CD14-positive monocyte (primary cell): ENCODE data around the gene PRELP. TPM values are rescaled to one million over a fixed set of nuclear protein-coding genes. Genes with fewer than 3 reads are reported as not detected.

Experiments used
- DNase-seq, 3 donors: peaks; one replicate each; pipeline ENCODE4 v3.0.0-alpha.2; 2011 to 2022
- H2AFZ ChIP-seq: 2 replicates; pipeline ENCODE4 v1.6.0; 2012; ENCODE audit warnings: mild to moderate bottlenecking, low read depth, low read length, inconsistent platforms; ENCODE audit not compliant: insufficient read depth, poor library complexity, severe bottlenecking
- H3K27ac ChIP-seq, 2 donors: 1 replicate in 1 of 2; 2 replicates in 1 of 2; pipeline ENCODE4 v1.5.1; 2012 to 2013; ENCODE audit warnings: low read length in 2 of 2, control low read depth in 1 of 2, inconsistent platforms in 1 of 2, low read depth in 1 of 2, mild to moderate bottlenecking in 1 of 2
- H3K27me3 ChIP-seq, 2 donors: one replicate each; pipeline versions ENCODE4 v1.6.0 to v1.6.1; 2011 to 2013; ENCODE audit warnings: low read length in 2 of 2; ENCODE audit not compliant: control insufficient read depth in 2 of 2, insufficient read depth in 2 of 2
- H3K36me3 ChIP-seq, 2 donors: replicated peaks in 1 of 2; 1 replicate in 1 of 2; 2 replicates in 1 of 2; pipeline versions ENCODE4 v1.5.1 to v1.6.1; 2012 to 2013; ENCODE audit warnings: low read length in 2 of 2, control low read depth in 1 of 2, inconsistent platforms in 1 of 2, mild to moderate bottlenecking in 1 of 2; ENCODE audit not compliant: insufficient read depth in 2 of 2, control insufficient read depth in 1 of 2
- H3K4me1 ChIP-seq, 2 donors: 1 replicate in 1 of 2; 2 replicates in 1 of 2; pipeline versions ENCODE4 v1.5.1 to v1.6.1; 2012 to 2013; ENCODE audit warnings: low read length in 2 of 2, control low read depth in 1 of 2, inconsistent platforms in 1 of 2, mild to moderate bottlenecking in 1 of 2, moderate library complexity in 1 of 2; ENCODE audit not compliant: insufficient read depth in 2 of 2, control insufficient read depth in 1 of 2
- H3K4me2 ChIP-seq: replicated peaks from 2 replicates; pipeline ENCODE3; 2012; ENCODE audit warnings: low read length, moderate library complexity, mild to moderate bottlenecking; ENCODE audit not compliant: poor library complexity, severe bottlenecking; ENCODE audit errors: extremely low read depth
- H3K4me3 ChIP-seq, 3 experiments: fragments of 200-600 bp in 1 of 3; sonication (generic) in 1 of 3; replicated peaks in 1 of 3; 1 replicate in 2 of 3; 2 replicates in 1 of 3; pipeline ENCODE4 v1.5.1; 2011 to 2013; ENCODE audit warnings: low read length in 3 of 3, mild to moderate bottlenecking in 3 of 3, control low read depth in 2 of 3, low read depth in 2 of 3, inconsistent platforms in 1 of 3, moderate library complexity in 1 of 3
- H3K79me2 ChIP-seq: 2 replicates; pipeline ENCODE4 v1.6.0; 2012; ENCODE audit warnings: mild to moderate bottlenecking, control low read depth, inconsistent platforms, low read length, moderate library complexity; ENCODE audit not compliant: insufficient read depth
- H3K9ac ChIP-seq: 2 replicates; pipeline ENCODE4 v1.6.0; 2017; ENCODE audit warnings: low read length, mild to moderate bottlenecking; ENCODE audit not compliant: insufficient read depth, poor library complexity, severe bottlenecking
- H3K9me3 ChIP-seq, 2 donors: replicated peaks in 1 of 2; 1 replicate in 1 of 2; 2 replicates in 1 of 2; pipeline versions ENCODE4 v1.5.1 to v1.6.1; 2012 to 2013; ENCODE audit warnings: low read length in 2 of 2, control low read depth in 1 of 2; ENCODE audit not compliant: control insufficient read depth in 1 of 2, insufficient read depth in 1 of 2
- H4K20me1 ChIP-seq: 2 replicates; pipeline ENCODE4 v1.6.0; 2012; ENCODE audit warnings: mild to moderate bottlenecking, low read length, control low read depth, moderate library complexity; ENCODE audit not compliant: insufficient read depth
- H3K27ac Mint-ChIP-seq, 7 donors: one replicate each; pipeline ENCODE4 v1.8.0; 2020; ENCODE audit warnings: mild to moderate bottlenecking in 7 of 7, mixed read lengths in 7 of 7, moderate library complexity in 6 of 7, inconsistent platforms in 2 of 7
- H3K27me3 Mint-ChIP-seq, 3 donors: one replicate each; pipeline ENCODE4 v1.8.0; 2021 to 2022; ENCODE audit warnings: low read depth in 3 of 3, mild to moderate bottlenecking in 3 of 3, mixed read lengths in 3 of 3, moderate library complexity in 3 of 3, inconsistent platforms in 1 of 3
- H3K36me3 Mint-ChIP-seq, 2 donors: one replicate each; pipeline ENCODE4 v1.8.0; 2020; ENCODE audit warnings: mixed read lengths in 2 of 2, inconsistent platforms in 1 of 2, mild to moderate bottlenecking in 1 of 2
- H3K4me1 Mint-ChIP-seq: one replicate; pipeline ENCODE4 v1.8.0; 2020; ENCODE audit warnings: mild to moderate bottlenecking, mixed read lengths
- H3K4me3 Mint-ChIP-seq, 2 donors: one replicate each; pipeline ENCODE4 v1.8.0; 2020; ENCODE audit warnings: mild to moderate bottlenecking in 2 of 2, mixed read lengths in 2 of 2, moderate library complexity in 1 of 2
- H3K9me3 Mint-ChIP-seq, 7 donors: one replicate each; pipeline ENCODE4 v1.8.0; 2020 to 2022; ENCODE audit warnings: mixed read lengths in 7 of 7, mild to moderate bottlenecking in 6 of 7, moderate library complexity in 6 of 7, inconsistent platforms in 2 of 7
- CTCF ChIP-seq: fragments of 200-600 bp; IDR thresholded peaks from one replicate; pipeline ENCODE4 v1.8.0; 2022; ENCODE audit warnings: antibody characterized with exemption, mild to moderate bottlenecking
- WGBS: methylation state at CpG from one replicate; pipeline ENCODE4 v1.1.5; 2013; ENCODE audit warnings: missing lambda C conversion rate; ENCODE audit not compliant: insufficient coverage; 5-methylcytosine and 5-hydroxymethylcytosine counted together
- intact Hi-C, 2 donors: fragments of 100-400 bp; cut with micrococcal nuclease; formaldehyde crosslinking; loops; one replicate each; pipeline versions ENCODE4 v1.15.0 to v1.15.1; 2023
- polyA plus RNA-seq, 3 donors: library from polyadenylated mRNA; depleted of rRNA in 1 of 3; unstranded in 2 of 3; stranded (reverse) in 1 of 3; fragments of 300-500 nt in 2 of 3; fragments of >200 nt in 1 of 3; fragmentation: Illumina TruSeq in 2 of 3; gene quantifications; 1 replicate in 2 of 3; 2 replicates in 1 of 3; pipeline ENCODE4 v1.2.3, GENCODE V29; 2012 to 2021

The PRELP gene
- polyA plus RNA-seq, 3 donors, result not detected

GRCh38 chr1:203536980-203537455 is 61.4 kb downstream of the PRELP start:
- H3K79me2 ChIP-seq, result no peaks in the 10 kb centered on the region
- intact Hi-C loops, result no loop called here
- H3K36me3 ChIP-seq, result no peaks in the 10 kb centered on the region
- no peak overlapping the region for H3K4me3 ChIP-seq
- 54% methylated on average over 2 of the region's 3 CpGs for WGBS
- Mint-ChIP-seq H3K4me1 (peaks cover 8% of the 10 kb centered on the region), H3K27me3 (peaks cover 0 to 3% (median 2%) of the 10 kb centered on the region in 3 donors), H3K9me3 (no peaks in the 10 kb centered on the region), H3K4me3 (no peak overlapping the region), H3K27ac (peak overlapping the region in 2 of 7 donors; percentile 9 to 66), H3K36me3 (no peaks in the 10 kb centered on the region)
- no peak overlapping the region for H2AFZ ChIP-seq
- H3K27me3 ChIP-seq, result no peaks in the 10 kb centered on the region
- H3K9ac ChIP-seq, result no peak overlapping the region
- peaks cover 2 to 5% of the 10 kb centered on the region in 2 donors for H3K4me1 ChIP-seq
- H3K9me3 ChIP-seq, result no peaks in the 10 kb centered on the region
- no peaks in the 10 kb centered on the region for H4K20me1 ChIP-seq
- TF ChIP-seq CTCF, result no peak
- no peak for DNase-seq
- no peak overlapping the region for H3K4me2 ChIP-seq
- no peak overlapping the region for H3K27ac ChIP-seq

- DNase-seq, result no peak
- no peak for TF ChIP-seq CTCF
- no peak overlapping the region for H3K4me2 ChIP-seq
- no peaks in the 10 kb centered on the region for H4K20me1 ChIP-seq
- H3K27ac ChIP-seq, result no peak overlapping the region
- H2AFZ ChIP-seq, result no peak overlapping the region
- H3K4me3 ChIP-seq, result no peak overlapping the region
- H3K4me1 Mint-ChIP-seq, result peaks cover 8% of the 10 kb centered on the region
- H3K4me1 ChIP-seq, result peaks cover 2 to 5% of the 10 kb centered on the region in 2 donors
- no peaks in the 10 kb centered on the region for H3K27me3 ChIP-seq
- H3K36me3 ChIP-seq, result no peaks in the 10 kb centered on the region
- no peak overlapping the region for H3K4me3 Mint-ChIP-seq
- intact Hi-C loops, result no loop called here
- H3K9ac ChIP-seq, result no peak overlapping the region
- H3K36me3 Mint-ChIP-seq, result no peaks in the 10 kb centered on the region
- H3K27ac Mint-ChIP-seq, result peak overlapping the region in 1 of 7 donors; percentile 38
- H3K79me2 ChIP-seq, result no peaks in the 10 kb centered on the region
- no peaks in the 10 kb centered on the region for H3K9me3 ChIP-seq
- H3K9me3 Mint-ChIP-seq, result no peaks in the 10 kb centered on the region
- peaks cover 0 to 3% (median 2%) of the 10 kb centered on the region in 3 donors for H3K27me3 Mint-ChIP-seq
- no CpG with 5 or more reads among the region's 5 CpGs for WGBS
Measured at GRCh38 chr1:203537806-203538464, 62.3 kb downstream of the PRELP start.
